Lower lobe of right lung (tissue), 2 donors: Measurements from ENCODE around the gene GFRA1. TPM values are rescaled to one million over a fixed set of nuclear protein-coding genes. Genes with fewer than 3 reads are reported as not detected.
A peak's percentile ranks its signal among the peaks of the same experiment; 100 is the strongest.

Experiments
- ATAC-seq, 2 donors: fragments of 200-7000 bp; cut with Tn5 transposase; one replicate each; pipeline ENCODE4 v1.9.1; 2020 to 2022; ENCODE audit warnings: mild to moderate bottlenecking in 2 of 2, moderate library complexity in 2 of 2
- DNase-seq: peaks from one replicate; pipeline ENCODE4 v3.0.0-alpha.2; 2020
- H3K27ac ChIP-seq: fragments of 200-600 bp; one replicate; pipeline ENCODE4 v1.8.0; 2022
- H3K27me3 ChIP-seq: fragments of 200-600 bp; one replicate; pipeline ENCODE4 v1.8.0; 2022; ENCODE audit warnings: low read depth
- H3K36me3 ChIP-seq: fragments of 200-600 bp; one replicate; pipeline ENCODE4 v1.8.0; 2022; ENCODE audit warnings: mild to moderate bottlenecking
- H3K4me1 ChIP-seq: fragments of 200-600 bp; one replicate; pipeline ENCODE4 v1.8.0; 2022
- H3K4me3 ChIP-seq: fragments of 200-600 bp; one replicate; pipeline ENCODE4 v1.8.0; 2022; ENCODE audit warnings: mild to moderate bottlenecking
- H3K9me3 ChIP-seq: fragments of 200-600 bp; one replicate; pipeline ENCODE4 v1.8.0; 2022
- CTCF ChIP-seq: fragments of 200-600 bp; IDR thresholded peaks from one replicate; pipeline ENCODE4 v1.8.0; 2022; ENCODE audit warnings: antibody characterized with exemption, mild to moderate bottlenecking
- intact Hi-C: fragments of 100-400 bp; cut with DNase I; formaldehyde crosslinking; loops from one replicate; pipeline ENCODE4 v1.11.0; 2022
- total RNA-seq: library from RNA; stranded (reverse); fragmentation: NEBNext Ultra II Directional; extraction: Animal tissue kit (Norgen Biotek cat#: 25700); gene quantifications from one replicate; pipeline ENCODE4 v1.2.1, GENCODE V29; 2021
- donor health status: DM: no; HTN: yes; CAD: no; lungs with severe emphysema.

The GFRA1 gene
- total RNA-seq, 1 donor from 2014 or later, result 9.8 TPM

GRCh38 chr10:116296291-116296721 is 23.3 kb upstream of the GFRA1 start:
- no peak overlapping the region for H3K4me3 ChIP-seq
- no peak for TF ChIP-seq CTCF
- H3K27me3 ChIP-seq, result no peaks in the 10 kb centered on the region
- intact Hi-C loops, result no loop called here
- ATAC-seq (no peak), DNase-seq (no peak)
- no peak overlapping the region for H3K27ac ChIP-seq
- H3K4me1 ChIP-seq, result no peaks in the 10 kb centered on the region
- no peaks in the 10 kb centered on the region for H3K36me3 ChIP-seq
- H3K9me3 ChIP-seq, result no peaks in the 10 kb centered on the region

GRCh38 chr10:116292493-116292892 is 19.5 kb upstream of the GFRA1 start:
- H3K36me3 ChIP-seq, result no peaks in the 10 kb centered on the region
- ATAC-seq (no peak), DNase-seq (no peak)
- H3K27ac ChIP-seq, result no peak overlapping the region
- peaks cover 2% of the 10 kb centered on the region for H3K27me3 ChIP-seq
- intact Hi-C loops, result no loop called here
- no peak overlapping the region for H3K4me3 ChIP-seq
- no peak for TF ChIP-seq CTCF
- H3K4me1 ChIP-seq, result no peaks in the 10 kb centered on the region
- no peaks in the 10 kb centered on the region for H3K9me3 ChIP-seq

- H3K9me3 ChIP-seq, result no peaks in the 10 kb centered on the region
- intact Hi-C loops, result no loop called here
- H3K27ac ChIP-seq, result no peak overlapping the region
- H3K4me3 ChIP-seq, result no peak overlapping the region
- peaks cover 4% of the 10 kb centered on the region for H3K27me3 ChIP-seq
- no peaks in the 10 kb centered on the region for H3K36me3 ChIP-seq
- ATAC-seq, result no peak
- DNase-seq, result no peak
- no peaks in the 10 kb centered on the region for H3K4me1 ChIP-seq
- TF ChIP-seq CTCF, result no peak
These were observed 16.6 kb upstream of the GFRA1 start for GRCh38 chr10:116289652-116290051.

- peak in 1 of 2 donors; percentile 50 for ATAC-seq
- intact Hi-C loops, result no loop called here
- Histone ChIP-seq H3K4me3 (no peak overlapping the region), H3K27ac (no peak overlapping the region), H3K4me1 (no peaks in the 10 kb centered on the region), H3K27me3 (peaks cover 4% of the 10 kb centered on the region), H3K36me3 (no peaks in the 10 kb centered on the region), H3K9me3 (no peaks in the 10 kb centered on the region)
- peak; percentile 59 for TF ChIP-seq CTCF
- DNase-seq, result no peak
These were observed 15.0 kb upstream of the GFRA1 start for GRCh38 chr10:116287906-116288501.

- intact Hi-C loops, result no loop called here
- H3K27ac ChIP-seq, result no peak overlapping the region
These were observed 13.7 kb upstream of the GFRA1 start for GRCh38 chr10:116286626-116287200.

More at GRCh38 chr10:116286626-116287200, 13.7 kb upstream of the GFRA1 start:
- Histone ChIP-seq H3K4me1 (no peaks in the 10 kb centered on the region), H3K27me3 (peaks cover 4% of the 10 kb centered on the region), H3K9me3 (no peaks in the 10 kb centered on the region), H3K36me3 (no peaks in the 10 kb centered on the region), H3K4me3 (no peak overlapping the region)
- DNase-seq (no peak), ATAC-seq (no peak)
- no peak for TF ChIP-seq CTCF
